Femur (tissue), 1 donor: ENCODE data around the gene SH2D1B.

Experiments
- DNase-seq: peaks from one replicate; pipeline ENCODE4 v3.0.0-alpha.2; 2017

SH2D1B gene

DNA sequence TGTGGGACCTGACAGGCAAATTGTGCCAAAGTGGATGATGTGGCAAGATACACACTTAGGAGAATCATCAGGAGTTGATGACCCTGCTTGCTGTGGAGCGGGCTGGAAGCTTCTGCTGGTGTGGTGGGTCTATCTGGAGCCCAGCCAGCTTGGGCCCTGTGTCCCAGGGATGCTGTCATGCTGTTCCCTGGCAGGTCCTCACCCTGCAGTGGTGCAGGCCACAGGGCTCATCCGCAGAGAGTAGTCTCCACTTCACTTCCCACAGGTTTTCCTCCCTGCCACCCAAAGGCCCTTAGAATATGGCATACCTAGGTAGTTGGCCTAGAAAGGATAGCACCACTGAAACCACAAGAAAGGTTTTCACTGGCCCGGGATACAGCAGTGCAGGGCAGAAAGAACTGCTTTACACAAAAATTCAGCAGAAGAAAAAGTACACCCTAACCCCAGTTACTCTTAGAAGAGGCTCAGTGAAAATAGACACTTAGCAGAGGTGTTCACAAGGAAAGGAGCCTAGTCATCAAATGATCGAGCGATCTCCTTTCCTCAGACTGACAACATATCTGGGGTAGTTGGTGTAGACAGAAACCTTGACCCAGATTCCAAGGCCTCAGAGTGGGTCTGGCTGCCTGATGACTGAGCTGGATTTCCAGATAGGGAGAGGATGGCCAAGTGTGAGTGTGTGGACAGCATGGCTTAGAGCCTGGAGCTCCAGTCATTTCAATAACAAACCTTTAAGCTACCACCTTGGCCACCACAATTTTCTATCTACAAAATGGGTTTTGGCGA is 31.7 kb downstream of the SH2D1B start:
- no peak for DNase-seq

DNA sequence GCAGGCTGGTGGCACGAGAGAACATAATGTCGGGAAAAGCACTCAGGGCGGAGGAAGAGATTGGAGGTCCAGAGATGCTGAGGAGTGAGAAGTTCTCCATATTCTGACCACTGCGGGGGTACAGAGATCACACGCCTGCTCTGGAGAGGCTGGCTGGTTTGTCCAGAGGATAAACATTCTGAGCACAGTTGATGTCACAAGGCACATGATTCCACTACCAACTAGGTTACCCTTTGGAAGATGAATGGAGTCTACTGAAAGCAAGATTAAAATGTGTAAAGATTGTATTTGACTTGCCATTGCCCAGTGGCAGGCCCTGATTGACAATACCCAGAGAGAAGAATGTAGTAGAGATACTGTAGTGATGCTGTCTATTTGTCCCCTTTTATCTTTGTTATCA is 35.2 kb downstream of the SH2D1B start, which contains the start of gene SPATA46:
Gene SPATA46, minus strand, starts transcription at position 164 of the 400 bp plus-strand sequence. Its CDS starts 64 bp downstream, at position 100.
- no peak for DNase-seq

GRCh38 chr1:162375463-162375862 is 36.5 kb downstream of the SH2D1B start:
- DNase-seq: no peak

DNA sequence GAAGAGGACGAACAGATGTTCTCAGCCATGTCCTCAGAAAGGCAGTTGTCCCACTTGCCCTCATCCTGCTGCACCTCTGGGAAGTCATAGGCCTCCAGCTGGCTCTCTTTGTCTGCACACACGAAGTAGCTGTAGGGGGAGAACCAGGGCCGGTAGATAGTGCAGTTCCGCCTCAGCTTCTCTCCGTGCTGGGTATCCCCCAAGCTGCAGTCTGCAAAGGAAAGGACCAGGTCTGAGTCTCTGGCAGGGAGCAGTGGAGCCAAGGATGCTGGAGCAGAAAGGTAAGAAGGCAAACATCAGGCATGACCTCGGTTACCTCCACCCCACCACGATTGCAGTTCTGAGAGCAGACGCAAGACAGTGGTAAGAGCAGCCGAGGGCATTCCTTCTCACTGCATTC is 37.5 kb downstream of the SH2D1B start:
- no peak for DNase-seq

DNA sequence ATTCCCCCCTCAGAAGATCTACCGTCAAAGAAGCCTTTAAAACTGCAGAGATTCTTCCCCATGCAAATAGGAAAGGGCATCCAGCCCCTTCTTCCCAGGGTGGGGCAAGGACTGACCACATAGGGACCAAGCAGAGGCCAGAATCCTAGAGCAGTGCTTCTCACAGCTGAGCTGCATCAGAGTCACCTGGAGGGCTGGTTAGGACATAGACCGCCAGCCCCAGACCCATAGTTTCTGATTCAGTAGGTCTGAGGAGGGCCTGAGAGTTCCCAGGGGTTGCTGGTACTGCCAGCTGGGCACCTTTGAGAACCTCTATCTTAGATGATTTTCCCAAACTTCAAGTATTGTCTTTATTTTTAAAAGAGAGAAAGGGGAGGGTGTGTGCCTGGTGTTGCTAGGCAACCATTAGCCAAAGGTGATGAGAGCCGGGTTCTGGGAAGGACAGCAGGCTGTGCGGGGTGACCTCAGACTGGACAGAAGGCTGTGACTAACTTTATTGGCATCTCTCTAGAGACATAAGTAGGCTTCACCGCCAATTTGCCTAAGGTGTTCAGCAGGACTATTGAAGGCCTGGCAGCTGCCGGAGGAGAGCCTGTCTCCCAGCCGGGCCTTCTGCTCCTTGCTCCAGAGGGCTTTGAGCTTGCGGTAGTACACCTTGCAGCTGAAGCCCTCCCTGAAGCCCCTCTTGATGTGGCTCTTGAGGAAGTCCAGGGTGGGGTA is 38.2 kb downstream of the SH2D1B start:
- no peak for DNase-seq

DNA sequence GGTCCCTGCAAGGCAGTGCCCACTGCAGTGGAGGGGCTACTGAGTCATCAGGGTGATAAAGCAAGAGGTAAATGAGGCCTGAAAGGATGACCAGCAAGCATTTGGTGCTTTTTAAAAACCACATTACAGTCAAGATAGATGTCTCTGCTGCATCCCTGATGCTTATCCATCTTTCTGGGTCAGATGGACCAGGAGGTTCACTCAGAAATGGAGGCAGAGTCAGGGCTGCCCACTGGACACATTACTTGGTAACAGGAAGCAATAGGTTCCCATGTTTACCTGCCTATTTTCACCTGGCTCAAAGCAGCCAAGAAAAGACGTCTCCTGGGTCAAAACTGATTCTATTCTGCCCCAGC is 38.9 kb downstream of the SH2D1B start:
- no peak for DNase-seq

GRCh38 chr1:162372159-162373071 is 39.5 kb downstream of the SH2D1B start:
- no peak for DNase-seq

DNA sequence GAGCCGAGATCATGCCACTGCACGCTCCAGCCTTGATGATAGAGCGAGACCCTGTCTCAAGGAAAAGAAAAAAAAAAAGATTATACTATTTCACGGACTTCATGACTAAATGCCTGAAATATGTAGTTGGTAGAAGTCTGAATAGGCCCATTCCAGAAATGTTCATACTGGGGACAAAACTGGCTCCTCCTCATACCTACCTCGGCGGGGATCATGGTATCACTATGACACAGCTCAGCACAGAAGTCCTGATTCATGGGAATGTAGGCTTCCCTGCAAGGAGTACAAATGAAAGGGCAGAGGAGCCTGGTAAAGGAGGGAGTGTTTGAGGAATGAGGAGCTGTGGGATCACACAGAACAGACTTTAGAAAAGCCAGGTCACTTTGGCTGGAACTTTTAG is 40.3 kb downstream of the SH2D1B start:
- DNase-seq: no peak

GRCh38 chr1:162370721-162371120 is 41.2 kb downstream of the SH2D1B start:
- no peak for DNase-seq

GRCh38 chr1:162370161-162370560 is 41.8 kb downstream of the SH2D1B start:
- DNase-seq: no peak

DNA sequence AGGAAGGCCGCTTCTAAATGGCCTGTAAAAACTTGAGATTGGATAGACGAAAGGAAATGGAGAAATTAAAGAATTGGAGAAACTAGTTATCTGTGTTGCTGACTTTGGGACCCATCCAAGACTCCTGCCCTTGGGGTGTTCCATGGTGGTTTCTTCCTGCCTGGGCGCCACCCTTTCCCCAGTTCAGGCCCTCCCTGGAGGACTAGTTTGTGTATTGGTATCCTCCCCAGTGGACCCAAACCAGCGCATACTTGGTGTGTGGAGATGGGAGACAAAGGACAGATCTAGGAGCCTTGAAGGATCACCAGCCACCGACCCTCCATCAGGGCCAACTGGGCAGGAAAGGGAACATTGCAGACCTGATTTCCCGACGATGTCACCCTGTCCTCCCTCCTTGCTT is 42.4 kb downstream of the SH2D1B start:
- DNase-seq: no peak

GRCh38 chr1:162368451-162368850 is 43.5 kb downstream of the SH2D1B start:
- DNase-seq: no peak

- no peak for DNase-seq
Observed at GRCh38 chr1:162367772-162368171, 44.2 kb downstream of the SH2D1B start.

- DNase-seq: no peak
Observed at GRCh38 chr1:162367073-162367472, 44.9 kb downstream of the SH2D1B start.

- DNase-seq: no peak
Observed at GRCh38 chr1:162366671-162367070, 45.3 kb downstream of the SH2D1B start.

GRCh38 chr1:162366149-162366548 is 45.8 kb downstream of the SH2D1B start:
- no peak for DNase-seq

- DNase-seq: no peak
Observed at GRCh38 chr1:162365284-162366020, 46.5 kb downstream of the SH2D1B start.

- DNase-seq: no peak
Observed at GRCh38 chr1:162364498-162364897, 47.4 kb downstream of the SH2D1B start.

DNA sequence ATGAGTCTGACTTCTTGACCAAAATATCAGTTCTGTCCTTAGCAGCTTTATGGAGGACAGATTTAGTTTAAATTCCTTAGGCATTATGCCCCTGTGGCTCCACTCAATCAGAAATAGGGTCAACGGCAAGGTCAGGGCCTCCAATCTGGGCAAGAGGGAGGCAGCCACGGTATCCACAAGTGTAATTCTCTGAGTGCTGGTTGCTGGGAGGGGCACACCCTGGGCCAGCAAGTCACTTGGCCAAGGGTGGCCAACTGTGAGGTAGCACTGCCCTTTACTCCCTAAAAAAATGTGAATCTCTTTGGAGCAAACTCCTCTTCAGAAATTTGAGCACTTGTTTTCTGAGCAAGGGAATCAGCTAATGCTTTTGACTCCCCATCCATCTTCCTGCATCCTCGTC is 48.1 kb downstream of the SH2D1B start:
- no peak for DNase-seq

GRCh38 chr1:162361349-162361748 is 50.6 kb downstream of the SH2D1B start:
- no peak for DNase-seq

GRCh38 chr1:162360874-162361260 is 51.1 kb downstream of the SH2D1B start:
- DNase-seq: no peak

GRCh38 chr1:162360237-162360873 is 51.6 kb downstream of the SH2D1B start:
- no peak for DNase-seq
